OCI-LY3 (cell line): ENCODE results near the gene LRRC15.

Experiments used
- EZH2phosphoT487 ChIP-seq: fragments of 200-600 bp; shearing (Covaris generic); IDR thresholded peaks from 2 replicates; pipeline ENCODE4 v1.6.1; 2018; ENCODE audit warnings: antibody characterized with exemption, mixed run types, low read depth
- TF ChIP-seq, protein P1 (sequence below): fragments of 200-600, 300-600 bp; sonication (generic); IDR thresholded peaks from 2 replicates; pipeline ENCODE4 v1.5.1; 2014; ENCODE audit warnings: antibody characterized with exemption, low read length, low read depth

GRCh38 chr3:194310060-194310835, 59.3 kb downstream of the LRRC15 start:
- TF ChIP-seq, protein P1, sequence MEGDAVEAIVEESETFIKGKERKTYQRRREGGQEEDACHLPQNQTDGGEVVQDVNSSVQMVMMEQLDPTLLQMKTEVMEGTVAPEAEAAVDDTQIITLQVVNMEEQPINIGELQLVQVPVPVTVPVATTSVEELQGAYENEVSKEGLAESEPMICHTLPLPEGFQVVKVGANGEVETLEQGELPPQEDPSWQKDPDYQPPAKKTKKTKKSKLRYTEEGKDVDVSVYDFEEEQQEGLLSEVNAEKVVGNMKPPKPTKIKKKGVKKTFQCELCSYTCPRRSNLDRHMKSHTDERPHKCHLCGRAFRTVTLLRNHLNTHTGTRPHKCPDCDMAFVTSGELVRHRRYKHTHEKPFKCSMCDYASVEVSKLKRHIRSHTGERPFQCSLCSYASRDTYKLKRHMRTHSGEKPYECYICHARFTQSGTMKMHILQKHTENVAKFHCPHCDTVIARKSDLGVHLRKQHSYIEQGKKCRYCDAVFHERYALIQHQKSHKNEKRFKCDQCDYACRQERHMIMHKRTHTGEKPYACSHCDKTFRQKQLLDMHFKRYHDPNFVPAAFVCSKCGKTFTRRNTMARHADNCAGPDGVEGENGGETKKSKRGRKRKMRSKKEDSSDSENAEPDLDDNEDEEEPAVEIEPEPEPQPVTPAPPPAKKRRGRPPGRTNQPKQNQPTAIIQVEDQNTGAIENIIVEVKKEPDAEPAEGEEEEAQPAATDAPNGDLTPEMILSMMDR: no peak
- no peak for TF ChIP-seq EZH2phosphoT487
